ENCODE measurements around the gene LINGO1.
A peak's percentile ranks its signal among the peaks of the same experiment; 100 is the strongest.

The LINGO1 gene

DNA sequence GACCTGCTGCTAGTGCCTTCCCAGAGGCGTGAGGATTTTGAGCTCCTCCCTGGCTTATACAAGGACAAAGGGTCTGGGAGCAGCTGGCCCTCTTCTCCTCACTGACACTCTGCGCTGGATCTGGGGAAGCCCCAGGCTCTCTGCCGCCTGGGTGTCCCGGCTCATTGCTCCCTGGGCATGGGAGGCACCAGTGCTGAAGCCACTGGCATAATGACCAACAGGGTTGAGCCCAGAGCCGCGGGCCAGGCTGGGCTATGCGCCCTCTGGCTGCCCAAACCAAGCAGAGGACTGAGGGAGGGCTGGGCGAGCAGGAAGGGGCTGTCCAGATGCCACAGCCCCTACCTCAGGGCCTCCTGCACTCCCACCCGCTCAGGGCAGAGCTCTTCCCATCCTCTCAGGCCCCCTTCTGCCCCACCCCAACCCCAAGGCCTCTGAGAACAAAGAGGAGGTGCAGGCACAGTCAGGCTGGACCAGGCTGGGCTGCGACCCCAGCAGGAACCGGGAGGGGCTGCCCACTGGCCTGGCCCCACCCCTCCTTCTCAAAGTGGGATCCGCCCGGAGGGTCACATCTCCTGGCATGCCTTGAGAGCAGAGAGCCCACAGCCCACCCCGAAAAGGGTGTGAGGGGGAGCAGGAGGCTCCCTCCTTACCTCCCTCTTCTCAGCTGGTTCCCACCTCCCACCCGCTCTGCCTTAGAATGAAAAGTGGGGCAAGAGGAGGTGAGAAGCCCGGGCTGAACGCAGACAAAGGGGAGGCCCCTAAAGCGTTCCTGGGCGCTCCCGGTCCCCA, 1.6 kb downstream of the LINGO1 start:
- DNase-seq: no peak

GRCh38 chr15:77630056-77630455, 2.7 kb downstream of the LINGO1 start:
- no peak for DNase-seq

DNA sequence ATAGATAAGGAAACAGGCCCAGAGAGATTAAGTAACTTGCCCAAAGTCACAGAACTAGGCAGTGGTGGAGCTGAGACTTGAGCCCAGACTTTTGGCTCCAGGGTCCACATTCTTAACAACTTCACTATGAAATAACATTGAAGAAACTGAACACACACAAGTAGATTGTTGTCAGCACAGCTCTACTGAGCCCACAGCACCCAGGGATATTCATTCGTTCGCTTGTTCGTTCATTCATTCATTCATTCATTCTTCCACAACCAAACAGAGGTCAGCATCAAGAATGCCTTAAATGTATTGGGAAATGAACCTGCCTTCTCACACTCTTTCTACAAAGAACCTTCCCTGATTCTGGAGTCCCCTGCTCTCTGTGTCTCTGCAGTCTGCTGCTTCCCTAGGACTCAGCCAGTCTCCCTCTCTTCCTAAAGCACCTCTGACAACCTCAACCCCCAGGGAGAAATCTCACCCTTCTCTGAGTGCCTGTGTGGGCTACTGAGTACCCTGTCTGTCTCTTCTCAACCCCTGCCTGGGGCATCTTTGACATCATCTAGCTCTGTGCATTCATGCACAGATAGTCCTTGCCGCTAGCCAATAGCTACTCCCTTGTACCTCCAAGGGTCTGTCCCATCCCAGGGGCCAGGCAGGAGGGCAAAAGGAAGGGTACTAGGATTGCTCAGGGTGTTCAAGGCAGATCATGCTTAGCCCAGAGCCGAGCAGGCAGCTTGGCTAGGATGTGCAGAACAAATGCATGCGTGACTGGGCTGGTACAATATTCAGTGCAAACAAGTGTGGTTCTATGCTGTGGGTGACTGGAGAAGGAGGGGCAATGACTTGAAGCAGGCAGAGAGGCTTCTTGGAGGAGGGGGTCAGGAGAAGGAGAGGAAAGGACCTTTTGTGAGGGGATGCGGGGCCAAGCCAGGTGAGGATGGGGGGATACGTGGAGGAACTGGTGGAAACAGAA, 3.4 kb downstream of the LINGO1 start:
- DNase-seq: no peak

DNA sequence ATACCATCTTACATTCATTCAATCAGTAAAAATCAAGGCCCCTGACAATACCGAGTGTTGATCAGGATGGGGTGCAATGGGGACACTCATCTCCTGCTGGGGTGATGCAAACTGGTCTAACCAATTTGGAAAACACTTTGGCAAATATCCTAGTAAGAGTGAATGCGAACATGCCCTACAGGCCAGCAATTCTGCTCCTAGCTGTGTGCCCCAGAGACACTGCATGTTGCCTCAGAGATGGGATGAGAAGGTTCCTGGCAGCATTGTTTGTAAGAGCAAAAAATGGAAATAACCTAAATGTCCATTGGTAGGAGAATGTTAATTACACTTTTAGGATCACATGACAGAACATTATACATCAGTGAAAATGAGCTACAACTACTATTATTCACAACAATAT, 4.7 kb downstream of the LINGO1 start:
- DNase-seq: no peak

DNA sequence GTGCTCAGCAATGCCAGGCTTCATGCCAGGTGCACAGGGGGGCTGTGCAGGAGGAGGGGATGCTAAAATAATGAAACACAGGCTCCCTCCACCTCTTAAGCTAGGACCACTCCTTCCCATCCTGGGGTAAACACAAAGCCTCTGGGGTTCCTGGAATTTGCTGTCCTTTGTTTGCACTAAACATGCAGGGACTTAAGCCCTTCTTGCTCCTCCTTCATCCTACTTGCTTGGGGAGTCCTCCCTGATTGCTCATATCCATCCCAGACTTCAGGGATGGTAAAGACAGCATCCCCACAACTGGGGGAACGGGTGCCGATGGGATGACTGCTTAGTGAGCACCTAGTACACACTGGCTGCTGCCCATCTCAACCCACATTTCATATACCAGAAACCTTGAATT, 5.1 kb downstream of the LINGO1 start:
- DNase-seq: no peak

GRCh38 chr15:77627067-77627466, 5.6 kb downstream of the LINGO1 start:
- no peak for DNase-seq

- DNase-seq: no peak
Measured at GRCh38 chr15:77626002-77626401, 6.7 kb downstream of the LINGO1 start.

DNA sequence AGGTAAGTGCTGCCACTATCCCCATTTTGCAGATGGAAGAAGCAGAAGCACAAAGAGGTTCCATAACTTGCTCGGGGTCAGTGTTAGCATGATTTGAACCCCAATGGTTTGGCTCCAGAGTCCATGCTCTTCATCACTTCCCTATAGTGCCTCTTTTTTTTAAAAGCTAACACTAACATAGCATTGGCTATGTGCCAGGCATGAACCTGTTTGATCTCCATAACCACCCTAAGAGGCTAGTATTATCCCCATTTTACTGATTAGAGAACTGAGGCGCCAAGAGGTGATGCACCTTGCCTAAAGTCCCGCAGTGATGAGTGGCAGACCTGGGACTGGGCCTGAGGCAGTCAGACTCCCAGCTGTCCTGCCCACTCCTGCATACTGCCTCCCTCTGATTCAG, 7.3 kb downstream of the LINGO1 start:
- DNase-seq: no peak

DNA sequence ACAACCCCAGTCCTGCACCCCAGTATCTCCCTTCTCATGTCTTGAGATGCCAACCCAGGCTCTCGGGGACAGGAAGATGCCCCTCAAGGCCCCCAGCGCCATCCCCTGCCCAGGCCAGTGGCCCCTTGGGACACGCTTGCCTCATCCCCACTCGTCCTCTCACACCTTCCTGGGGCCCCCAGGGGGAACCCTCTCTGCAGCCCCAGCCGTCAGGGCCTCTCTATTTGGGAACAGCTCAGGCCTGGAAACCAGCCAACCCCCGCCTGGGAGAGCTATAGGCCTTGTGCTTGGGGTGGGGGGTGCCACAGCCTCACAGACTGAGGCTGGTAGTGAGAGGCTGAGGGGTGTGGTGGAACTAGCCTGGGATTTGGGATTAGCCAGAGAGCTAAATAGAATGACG, 7.8 kb downstream of the LINGO1 start:
- DNase-seq: peak; percentile 23

DNA sequence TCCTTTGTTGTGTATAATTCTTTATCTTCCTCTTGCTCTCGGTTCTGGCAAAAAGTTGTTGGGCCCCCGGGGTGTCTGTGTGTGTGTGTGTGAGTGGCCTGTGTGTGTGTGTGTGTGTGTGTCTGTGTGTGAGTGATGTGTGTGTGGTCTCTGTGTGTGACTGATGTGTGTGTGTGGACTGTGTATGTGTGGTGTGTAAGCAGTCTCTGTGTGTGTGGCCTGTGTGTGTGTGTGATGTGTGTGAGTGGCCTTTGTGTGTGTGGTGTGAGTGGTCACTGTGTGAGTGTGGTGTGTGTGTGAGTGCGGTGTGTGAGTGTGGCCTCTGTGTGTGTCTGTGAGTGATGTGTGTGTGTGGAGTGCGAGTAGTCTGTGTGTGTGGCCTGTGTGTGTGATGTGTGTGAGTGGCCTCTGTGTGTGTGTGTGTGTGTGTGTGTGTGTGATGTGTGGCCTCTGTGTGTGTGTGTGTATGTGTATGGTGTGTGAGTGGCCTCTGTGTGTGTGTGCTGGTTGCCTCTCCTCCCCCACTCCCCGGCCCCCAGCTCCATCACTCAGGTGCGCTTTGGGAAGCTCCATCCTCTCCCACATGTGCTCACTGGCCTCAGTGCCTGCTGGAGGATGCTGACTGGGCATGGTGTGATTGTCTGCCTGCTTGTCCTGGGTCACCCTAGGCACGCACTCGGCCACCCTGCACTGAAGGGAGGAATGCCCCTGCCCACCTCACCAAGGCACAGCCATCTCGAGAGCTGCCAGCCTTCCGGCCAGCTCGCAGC, 8.8 kb downstream of the LINGO1 start:
- DNase-seq: no peak

DNA sequence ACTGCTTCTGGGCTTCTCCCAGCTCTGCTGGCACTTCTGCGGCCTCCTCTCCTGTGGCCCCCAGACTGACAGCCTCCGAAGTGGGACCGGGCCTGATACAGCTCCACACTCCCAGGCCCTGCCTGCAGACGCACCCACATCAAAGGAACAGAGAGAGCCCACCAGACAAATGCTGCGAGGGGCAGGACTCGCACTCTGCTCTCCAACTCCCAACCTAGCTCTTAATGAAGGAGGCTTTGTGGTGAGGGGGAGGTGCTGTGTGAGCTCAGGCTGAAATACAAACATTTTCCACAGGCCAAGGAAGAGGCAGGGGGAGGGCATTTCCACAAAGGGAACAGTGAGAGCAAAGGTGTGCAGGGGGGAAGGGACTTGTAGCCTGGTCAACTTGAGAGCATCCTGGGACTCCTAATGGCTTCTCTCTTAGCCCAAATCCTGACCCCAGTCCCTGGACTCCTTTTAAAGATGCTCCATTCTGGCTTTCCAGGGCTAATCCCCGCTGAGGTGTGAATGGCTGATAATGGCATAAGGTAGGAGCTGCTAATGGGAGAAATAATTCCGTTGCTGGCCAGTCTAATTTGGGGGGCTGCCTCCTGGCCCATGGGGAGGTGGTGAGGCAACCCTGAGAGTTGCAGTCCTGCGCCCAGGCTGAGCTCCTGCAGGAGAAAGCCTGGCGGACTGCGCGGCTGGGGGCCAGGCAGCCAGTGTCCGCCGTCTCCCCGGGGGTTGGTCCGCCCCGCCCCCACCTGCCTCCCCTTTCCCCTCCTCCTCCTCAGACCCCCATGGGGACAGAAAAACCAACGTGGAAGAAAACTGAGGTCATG, 9.6 kb downstream of the LINGO1 start:
- no peak for DNase-seq

- DNase-seq: no peak
Measured at GRCh38 chr15:77622209-77622933, 10.3 kb downstream of the LINGO1 start.

GRCh38 chr15:77621847-77622208, 10.9 kb downstream of the LINGO1 start:
- no peak for DNase-seq

DNA sequence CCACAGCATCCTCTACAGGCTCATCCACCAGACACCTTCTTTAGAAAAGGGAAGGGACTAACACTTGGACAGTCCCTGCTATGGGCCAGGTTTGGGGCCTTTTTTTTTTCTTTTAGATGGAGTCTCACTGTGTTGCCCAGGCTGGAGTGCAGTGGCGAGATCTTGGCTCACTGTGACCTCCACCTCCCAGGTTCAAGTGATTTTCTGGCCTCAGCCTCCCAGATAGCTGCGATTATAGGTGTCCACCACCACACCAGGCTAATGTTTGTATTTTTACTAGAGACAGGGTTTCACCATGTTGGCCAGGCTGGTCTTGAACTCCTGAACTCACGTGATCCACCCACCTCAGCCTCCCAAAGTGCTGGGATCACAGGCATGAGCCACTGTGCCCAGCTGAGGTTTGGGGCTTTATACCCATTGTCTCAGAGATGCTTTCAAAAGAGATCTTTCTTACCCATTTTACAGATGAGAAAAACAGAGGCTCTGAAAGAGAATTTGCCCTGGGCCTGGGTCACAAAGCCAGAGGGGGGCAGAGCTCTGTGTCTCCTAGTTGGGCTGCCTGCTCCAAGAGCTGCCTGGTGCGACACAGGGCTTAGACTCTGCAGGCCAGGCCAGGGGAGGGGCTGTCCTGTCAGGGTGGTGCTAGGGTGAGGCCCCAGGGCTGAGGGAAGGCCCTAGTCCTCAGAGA, 11.6 kb downstream of the LINGO1 start:
- no peak for DNase-seq

GRCh38 chr15:77620297-77620696, 12.4 kb downstream of the LINGO1 start:
- no peak for DNase-seq

DNA sequence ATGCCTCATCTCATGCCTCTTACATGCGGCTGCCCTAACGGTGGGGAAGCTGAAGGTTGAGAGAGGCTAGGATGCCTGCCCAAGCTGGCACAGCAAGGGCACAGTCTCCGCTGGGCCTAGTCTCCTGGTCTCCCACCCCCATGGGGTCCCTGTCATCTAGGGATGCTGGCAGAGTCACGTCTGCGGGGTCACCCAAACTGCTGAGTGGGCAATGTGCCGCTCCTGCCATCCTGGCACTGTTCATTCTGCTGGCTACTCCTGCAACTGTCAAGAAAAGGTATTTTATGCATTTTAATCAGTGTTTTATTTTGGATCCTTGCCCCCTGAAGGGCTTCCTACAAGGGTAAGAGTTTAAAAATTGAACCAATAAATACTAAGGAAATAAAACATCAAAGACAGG, 12.8 kb downstream of the LINGO1 start:
- DNase-seq: no peak

DNA sequence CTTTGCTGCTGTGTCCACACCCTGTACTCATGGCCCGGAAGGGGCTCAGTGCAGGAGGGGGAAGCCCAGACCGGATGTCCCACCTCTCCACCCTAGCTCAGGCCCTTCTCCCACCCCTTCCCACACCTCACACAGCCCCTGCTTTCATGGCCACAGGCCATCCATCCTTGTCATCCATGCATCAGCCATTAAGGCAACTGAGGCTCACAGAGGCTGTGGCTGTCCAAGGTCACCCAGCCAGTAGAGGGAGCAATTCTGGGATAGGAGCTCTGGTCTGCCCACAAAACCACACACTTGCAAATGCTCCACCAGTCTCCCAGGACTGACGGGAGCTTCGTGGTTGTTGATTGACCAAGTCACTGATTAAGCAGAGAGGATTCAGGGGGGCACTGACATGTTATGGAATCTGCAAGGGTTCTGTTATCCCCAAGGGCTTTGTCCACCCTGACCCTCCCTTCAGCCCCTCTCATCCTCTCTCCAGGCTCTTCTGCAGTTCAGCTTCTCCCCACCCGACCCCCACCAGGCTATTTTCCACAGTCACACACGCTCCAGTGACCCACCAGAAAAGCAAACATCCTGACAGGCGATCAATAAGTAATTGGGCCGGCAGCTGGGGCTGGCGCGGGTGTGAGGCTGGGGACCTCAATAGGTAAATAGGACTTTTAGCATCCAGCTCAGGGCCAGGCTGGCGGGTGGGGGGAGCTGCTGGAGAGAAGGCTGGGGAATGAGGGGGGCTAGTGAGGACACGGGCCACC, 15.1 kb downstream of the LINGO1 start:
- DNase-seq: no peak

- no peak for DNase-seq
Measured at GRCh38 chr15:77616072-77616471, 16.6 kb downstream of the LINGO1 start.

DNA sequence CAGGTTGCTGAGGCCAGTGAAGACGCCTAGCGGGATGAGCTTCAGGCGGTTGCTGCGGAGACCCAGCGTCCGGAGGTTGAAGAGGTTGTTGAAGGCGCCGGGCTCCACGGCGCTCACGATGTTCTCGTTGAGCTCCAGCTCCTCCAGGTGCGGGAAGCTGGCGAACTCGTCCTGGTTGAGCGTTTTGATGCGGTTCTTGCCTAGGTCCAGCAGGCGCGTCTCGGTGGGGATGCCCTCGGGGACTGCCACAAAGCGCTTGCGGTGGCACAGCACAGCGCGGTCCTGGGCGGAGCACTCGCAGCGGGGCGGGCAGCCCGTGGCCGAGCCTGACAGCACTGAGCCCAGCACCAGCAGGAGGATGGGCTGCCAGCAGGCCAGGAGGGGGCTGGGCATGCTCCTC, 17.2 kb downstream of the LINGO1 start:
- DNase-seq: no peak

- DNase-seq: no peak
Measured at GRCh38 chr15:77614251-77614806, 18.4 kb downstream of the LINGO1 start.

Data from NCI-H2171 (cell line).